Caki2 (cell line): ENCODE results near the gene MAPKAPK3. TPM values are rescaled to one million over a fixed set of nuclear protein-coding genes. Genes with fewer than 3 reads are reported as not detected.

Experiments used
- DNase-seq: peaks from one replicate; pipeline ENCODE4 v3.0.0-alpha.2; 2015; ENCODE audit warnings: low read depth
- in situ Hi-C: cut with HindIII; loops from 2 replicates; pipeline ENCODE4 v1.10.0; 2016; ENCODE audit warnings: low sequenced_read_pairs, low pct_unique_long_range_greater_than_20kb, mixed read lengths
- total RNA-seq: library from RNA; depleted of rRNA; stranded (reverse); fragments of >200 nt; shearing (Covaris generic); gene quantifications from 2 replicates; pipeline ENCODE4 v1.2.3, GENCODE V29; 2014; ENCODE audit warnings: low replicate concordance

Gene MAPKAPK3
- total RNA-seq, 1 experiment from 2014 or later: 238 TPM

DNA sequence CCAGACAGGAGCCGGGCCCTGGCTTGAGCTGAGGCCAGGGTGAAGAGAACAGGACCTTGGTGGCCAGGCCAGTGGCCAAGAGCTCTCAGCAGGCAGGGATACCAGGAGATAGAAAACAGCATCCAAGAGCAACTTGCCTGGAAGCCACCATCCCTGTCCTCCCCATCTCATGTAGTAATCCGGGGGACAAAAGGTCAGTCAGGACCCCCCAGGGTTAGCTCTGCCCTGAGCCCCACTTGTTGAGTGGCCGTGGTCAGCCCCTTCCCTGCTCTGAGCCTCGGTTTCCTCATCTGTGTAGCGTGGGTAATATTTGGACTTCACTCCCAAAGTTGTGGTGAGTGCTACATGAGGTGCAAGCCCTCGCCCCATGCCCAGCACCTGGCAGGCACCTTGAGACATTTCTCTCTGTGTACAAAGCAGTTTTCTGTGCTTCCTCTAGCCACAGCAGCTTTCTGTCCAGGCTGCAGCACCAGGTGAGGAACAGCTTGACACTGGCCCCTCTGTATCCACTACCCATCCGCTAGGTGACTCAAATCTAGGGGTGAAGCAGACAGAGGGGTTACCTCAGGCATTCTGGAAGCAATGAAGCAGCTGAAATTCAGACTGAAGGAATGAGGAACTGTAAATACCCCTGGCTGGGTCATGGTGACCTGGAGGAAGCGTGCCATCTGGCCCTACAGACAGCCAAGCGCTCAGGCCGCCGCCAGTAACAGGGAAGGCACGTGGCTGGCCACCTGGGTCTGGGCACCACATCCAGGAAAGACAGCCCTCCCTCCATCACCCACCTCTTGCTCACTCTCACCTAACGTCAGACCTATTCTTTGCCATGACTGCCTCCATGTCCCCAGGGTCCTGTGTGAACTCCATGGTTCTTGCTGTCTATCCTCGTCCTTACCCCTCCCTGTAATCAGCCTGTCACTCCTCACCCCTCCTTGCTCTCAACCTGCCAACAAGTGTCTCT, 12.0 kb upstream of the MAPKAPK3 start:
- DNase-seq: no peak
- in situ Hi-C loops: no loop called here

- peak; percentile 62 for DNase-seq
- in situ Hi-C loops: no loop called here
Measured at GRCh38 chr3:50605901-50606326, 11.0 kb upstream of the MAPKAPK3 start.

DNA sequence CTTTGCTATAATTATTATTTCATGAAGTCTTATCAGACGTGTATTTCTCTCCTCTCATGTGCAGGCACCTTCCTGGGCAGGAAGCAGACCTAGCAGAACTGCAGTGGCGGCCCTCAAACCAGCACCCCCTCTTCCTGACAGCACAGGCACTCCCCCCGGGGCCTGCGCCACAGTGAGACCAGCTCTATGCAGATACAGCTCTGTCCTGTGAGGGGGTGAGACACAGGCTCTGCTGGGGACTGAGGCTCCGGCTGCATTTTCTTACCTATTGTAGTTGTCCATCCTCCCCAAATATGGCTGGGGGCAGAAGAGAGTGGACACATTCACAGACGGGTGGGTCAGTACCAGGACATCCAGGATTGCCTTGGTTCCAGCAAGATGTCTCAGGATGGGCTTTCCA, 10.4 kb upstream of the MAPKAPK3 start:
- no peak for DNase-seq
- in situ Hi-C loops: no loop called here

DNA sequence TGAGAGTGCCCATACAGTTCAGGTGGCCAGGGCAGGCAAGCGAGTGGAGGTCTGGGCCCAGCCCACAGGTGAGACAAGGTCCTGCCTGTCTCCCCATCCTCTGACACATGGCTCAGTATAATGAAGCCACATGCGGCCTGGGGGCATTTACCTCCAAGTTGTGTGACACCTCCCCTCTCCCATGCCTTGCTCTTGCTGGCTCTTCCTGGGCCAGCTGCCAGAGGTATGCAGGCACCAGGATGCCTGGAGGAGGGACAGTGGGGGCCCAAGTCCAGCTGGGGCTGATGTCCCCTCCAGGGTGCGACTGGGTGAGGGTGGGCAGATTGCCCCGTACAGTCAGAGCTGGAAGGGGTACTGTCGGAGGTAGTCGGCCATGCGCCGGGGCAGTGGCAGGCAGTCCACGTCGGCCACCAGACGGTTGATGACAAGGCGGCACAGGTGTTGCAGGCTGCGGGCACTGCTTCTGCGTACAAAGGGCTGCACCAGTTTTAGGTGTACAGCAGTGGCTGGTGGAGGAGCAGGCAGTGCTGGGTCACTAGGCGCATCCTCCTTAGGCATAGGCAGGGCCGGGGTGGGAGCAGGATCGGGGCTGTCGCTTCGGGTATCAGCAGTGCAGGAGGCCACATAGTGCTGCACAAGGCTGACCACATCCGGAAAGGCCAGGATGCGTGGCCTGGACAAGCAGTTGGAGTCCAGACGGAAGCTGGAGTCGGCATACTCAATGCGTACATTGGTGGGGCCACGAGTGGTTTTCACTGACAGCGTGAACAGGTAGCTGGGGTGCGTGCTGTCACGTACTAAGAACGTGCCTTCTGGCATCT, 9.5 kb upstream of the MAPKAPK3 start:
- in situ Hi-C loops: no loop called here
- DNase-seq: no peak

GRCh38 chr3:50608278-50608677, 8.7 kb upstream of the MAPKAPK3 start:
- in situ Hi-C loops: no loop called here
- DNase-seq: no peak

DNA sequence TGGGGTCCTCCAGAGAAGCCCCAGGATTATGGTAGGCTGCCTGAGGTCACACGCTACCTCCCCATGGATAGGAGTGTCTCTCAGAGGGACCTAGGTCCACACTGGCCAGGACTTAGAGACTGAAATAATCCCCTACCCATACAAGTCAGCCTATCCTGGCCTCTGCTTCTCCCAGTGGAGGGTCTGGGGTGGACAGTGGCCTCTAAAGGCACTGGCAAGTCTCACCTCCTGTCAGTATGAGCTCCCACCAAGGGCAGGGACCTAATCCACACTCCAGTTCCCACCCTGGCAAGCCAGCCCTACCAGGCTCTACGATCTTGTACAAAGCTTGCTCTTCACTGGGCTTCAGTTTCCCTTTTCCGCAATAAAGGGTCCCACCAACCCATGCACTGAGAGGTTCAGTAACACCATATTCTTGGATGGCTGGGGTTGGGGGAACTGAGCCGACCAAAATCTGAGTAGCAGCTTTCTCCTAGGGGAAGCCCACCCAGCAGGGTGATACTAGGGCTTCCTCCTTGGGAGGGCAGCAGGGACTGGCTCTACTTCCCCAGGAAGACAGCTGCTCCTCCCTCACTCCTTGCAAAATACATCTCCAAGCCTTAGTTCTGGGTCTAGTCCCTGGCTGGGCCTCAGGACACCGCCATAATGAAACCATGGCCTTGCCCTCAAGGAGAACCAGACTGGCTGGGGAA, 7.7 kb upstream of the MAPKAPK3 start:
- no peak for DNase-seq
- in situ Hi-C loops: no loop called here

- no peak for DNase-seq
- in situ Hi-C loops: no loop called here
Measured at GRCh38 chr3:50609763-50610085, 7.2 kb upstream of the MAPKAPK3 start.

GRCh38 chr3:50610181-50610971, 6.6 kb upstream of the MAPKAPK3 start:
- DNase-seq: no peak
- in situ Hi-C loops: no loop called here

DNA sequence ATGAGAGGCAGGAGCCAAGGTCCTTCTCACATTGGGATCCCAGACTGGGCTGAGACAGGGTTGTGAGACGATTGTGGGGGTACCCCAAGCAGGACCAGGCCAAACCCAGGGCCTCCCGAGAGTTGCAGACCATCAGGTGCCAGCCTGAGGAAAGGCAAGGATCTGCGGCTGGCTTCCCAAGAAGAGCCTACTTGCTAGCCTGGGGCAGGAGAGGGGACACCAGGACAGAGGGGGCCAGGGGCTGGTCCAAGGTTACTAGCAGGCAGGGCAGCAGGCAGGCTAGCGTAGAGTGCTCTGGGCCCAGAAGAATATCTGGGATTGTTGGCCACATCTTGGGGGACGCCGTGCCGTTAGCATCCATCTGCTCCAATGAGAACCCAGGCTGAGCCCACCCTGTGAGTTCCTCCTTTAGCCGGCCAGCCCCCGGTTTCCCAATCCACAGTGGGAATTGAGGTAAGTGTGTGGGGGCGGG, 5.9 kb upstream of the MAPKAPK3 start:
- in situ Hi-C loops: no loop called here
- no peak for DNase-seq

DNA sequence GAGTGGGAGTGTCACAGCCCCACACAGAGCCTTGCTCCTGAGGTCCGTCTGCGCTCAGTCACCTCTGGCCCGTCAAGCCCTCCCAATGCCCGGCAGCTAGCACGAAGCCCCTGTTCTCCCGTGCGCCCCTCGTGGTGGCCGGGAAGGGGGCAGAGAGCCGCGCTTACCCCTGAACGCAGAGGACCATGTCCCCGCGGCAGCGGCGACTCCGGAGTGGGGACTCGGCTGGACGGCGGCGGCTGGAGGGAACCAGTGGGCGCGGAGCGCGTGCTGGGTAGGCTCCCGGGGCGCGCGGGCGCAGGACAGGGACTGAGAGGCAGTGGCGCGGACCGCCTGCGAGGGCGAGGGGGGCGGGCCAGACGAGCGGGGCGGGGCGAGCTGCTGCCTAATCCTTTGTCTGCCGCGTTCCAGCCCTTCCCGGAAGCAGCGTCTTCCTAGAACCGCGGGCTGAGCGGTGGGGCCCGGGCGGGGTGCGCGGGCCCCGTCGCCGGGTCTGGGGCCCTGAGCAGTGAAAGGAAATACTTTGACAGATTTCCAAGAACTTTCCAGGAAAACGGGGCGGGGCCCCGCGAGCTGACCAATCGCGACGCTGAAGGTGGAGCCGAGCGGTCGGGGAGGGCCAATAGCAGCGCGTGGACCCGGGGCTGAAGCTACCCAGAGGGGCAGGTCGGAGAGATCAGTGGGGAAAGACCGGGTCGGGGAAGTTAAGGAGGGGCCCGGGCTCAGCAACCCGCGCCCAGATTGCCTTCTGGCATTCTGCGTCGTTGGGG, 5.3 kb upstream of the MAPKAPK3 start, which contains the start of gene CISH:
Gene CISH, minus strand, starts transcription at position 311 of the 770 bp plus-strand sequence. Its CDS starts 124 bp downstream, at position 187.
- in situ Hi-C loops: no loop called here
- DNase-seq: peak; percentile 93

- DNase-seq: no peak
- in situ Hi-C loops: no loop called here
Measured at GRCh38 chr3:50612234-50612882, 4.6 kb upstream of the MAPKAPK3 start.

- DNase-seq: no peak
- in situ Hi-C loops: no loop called here
Measured at GRCh38 chr3:50612970-50613846, 3.7 kb upstream of the MAPKAPK3 start.

GRCh38 chr3:50615190-50615589, 1.8 kb upstream of the MAPKAPK3 start:
- no peak for DNase-seq
- in situ Hi-C loops: no loop called here

GRCh38 chr3:50616003-50616769, 765 bp upstream of the MAPKAPK3 start:
- in situ Hi-C loops: no loop called here
- peak; percentile 65 for DNase-seq

GRCh38 chr3:50616770-50617095, 218 bp upstream of the MAPKAPK3 start:
- DNase-seq: peak; percentile 88
- in situ Hi-C loops: no loop called here
